Limb (tissue), 2 donors: ENCODE data around the gene RPL32.

Source experiments
- DNase-seq, 2 donors: peaks; one replicate each; pipeline ENCODE4 v3.0.0-alpha.2; 2016; ENCODE audit errors: extremely low spot score in 2 of 2

RPL32 gene

DNA sequence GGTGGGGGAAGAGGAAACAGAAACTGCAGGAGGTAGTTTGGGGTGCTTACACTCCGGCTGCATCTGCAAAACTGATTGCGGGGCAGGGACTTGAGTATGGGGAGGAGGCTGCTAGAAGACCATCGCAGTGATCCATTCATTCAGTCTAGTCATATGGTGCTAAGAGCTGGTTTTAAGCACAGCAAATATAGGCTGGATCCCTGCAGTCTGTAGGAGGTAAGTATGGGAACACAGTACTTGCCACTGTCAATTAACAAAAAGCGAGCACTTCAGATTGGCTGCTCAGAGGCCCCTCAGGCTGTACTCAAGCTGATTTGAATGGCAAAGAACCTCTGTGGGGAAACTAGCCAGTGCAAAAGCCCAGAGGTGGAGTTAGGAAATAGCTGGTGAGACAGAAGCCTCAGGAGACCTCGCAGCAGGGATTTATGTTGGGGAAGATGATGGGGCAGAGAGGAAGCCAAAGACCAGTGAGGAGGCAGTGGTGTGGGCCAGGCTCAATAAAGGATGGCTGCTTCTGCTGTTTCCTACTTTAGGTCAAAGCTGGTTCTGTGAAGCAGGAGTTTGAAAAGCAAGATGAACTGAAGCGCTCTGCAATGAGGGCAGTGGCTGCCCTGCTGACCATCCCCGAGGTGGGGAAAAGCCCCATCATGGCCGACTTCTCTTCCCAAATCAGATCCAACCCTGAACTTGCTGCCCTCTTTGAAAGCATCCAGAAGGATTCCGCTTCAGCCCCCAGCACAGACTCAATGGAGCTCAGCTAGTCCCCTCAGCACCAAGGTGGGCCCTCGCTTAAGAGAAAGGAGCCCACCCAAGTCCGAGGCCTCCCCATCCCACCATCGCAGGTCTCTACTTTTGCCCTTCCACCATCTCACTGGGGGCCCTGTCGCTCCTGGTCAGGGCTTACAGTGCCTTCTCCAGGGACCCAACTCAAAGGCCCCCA lies 7.9 kb downstream of the RPL32 start:
- no peak for DNase-seq

DNA sequence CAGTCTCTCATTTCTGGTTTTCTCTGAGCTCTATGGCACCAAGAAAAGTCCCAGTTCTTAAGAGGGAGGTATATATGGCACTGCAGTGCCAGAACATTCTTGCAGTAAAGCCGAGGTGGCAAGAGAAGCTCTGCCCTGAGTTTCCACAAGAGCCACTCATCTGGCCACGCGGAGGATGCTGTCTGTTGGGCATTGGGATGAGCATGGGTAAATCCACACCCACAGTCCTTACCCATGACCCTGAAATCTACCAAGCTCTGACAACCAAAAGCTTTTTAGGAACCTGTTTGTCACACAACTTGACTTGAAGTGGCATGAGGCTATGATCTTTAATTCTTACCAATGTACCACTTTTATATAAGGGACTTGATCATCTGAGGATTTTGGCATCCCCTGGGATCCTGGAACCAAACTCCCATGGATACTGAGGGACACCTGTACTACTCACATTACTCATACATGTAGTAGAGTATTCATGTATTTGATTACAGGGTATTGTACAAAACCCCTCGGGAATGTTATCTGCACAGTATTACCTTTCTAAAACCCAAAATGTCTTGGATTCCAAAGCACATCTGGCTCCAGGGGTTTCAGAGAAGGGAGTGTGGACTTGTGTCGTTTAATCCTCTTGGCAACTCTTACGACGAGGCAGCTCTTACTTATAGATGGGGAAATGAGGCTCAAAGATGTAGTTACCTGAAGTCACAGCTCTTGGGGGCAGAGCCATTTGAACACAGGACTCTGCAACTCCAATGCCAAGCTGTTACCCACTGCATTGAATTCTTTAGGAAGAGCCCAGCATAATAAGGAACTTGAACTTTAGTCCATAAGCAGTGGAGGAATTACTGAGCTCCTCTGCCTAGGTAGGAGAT lies 8.8 kb downstream of the RPL32 start:
- no peak for DNase-seq

DNA sequence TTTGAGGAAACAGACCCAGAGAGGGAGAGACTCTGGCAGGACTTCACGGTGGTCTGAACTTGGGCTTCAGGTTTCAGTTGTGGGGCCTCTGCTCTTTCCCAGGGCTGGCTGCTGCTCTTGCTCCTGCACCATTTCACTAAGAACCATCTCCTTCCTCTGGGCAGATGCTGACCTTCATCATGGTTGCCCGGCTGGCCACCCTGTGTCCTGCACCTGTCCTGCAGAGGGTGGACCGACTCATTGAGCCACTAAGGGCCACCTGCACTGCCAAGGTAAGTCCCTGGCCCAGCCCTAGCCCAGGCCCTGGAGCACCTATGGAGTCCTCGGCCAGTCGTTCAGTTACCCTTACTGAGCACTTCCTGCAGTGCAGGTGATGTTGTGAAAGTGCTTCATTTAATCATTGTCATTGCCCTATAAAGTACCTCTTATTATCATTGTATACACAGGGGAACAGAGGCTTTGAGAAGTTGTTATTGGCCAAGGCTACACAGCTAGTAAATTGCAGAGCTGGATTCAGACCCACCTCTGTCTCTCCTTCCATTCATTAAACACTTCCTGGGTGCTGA lies 10.0 kb downstream of the RPL32 start:
- no peak for DNase-seq

DNA sequence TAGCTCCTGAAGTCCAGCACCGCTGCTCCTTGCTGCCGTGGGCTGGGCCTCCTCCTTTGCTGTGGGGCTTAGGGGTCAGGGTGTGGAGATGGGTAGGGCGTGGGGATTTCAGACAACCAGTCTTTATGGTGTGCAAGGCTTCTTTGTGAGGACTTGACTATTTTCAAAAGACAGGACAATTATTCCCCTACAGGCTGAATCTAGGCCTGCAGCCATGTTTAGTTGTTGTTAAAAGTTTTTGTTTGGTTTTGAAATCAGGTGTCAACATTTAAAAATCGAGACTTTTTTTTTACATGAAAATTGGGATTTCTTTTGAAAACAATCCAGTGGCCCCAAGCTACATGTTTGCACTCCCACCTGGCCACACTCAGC lies 10.6 kb downstream of the RPL32 start:
- DNase-seq, result no peak

DNA sequence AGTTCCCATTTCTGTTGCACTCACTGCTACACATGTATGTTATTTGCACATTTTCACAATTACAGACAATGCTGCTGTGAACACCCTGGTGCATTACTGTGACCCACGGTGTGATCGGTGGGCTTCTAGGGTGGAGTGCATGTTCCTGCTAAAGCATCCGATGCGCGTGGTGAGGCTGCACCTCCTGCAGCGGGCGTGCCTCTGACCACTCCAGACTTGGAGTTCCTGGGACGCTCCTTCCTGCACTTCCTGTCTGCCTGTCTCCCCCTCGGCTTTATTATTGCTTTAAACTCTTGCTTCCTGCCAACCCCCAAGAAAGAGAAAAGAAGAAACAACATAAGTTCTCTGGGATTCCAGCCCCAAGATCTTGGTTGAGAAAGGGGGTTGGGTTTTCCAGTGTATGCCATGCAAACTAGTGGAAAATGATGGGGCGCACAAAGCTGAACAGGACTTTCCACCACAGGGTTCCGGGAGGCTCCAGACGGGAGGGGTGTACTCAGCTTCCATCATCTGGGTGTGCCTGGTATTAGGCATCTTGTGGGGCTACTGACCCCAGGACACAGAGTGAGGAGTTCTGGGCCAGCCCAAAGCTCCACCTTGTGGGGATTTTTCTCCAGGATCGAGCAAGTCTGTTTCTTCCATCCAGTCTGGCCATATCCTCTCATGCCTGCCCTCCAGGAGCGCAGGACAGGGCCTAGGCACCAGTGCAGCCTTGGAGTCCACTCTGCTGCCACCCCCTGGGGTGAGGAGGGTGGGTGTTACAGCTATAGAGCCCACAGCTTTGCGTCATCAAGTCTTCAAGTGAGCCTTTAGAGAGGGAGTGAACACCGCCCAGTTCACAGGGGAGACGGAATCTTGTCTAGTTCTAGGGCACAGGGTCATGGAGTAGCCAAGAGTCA lies 11.2 kb downstream of the RPL32 start:
- DNase-seq, result no peak

DNA sequence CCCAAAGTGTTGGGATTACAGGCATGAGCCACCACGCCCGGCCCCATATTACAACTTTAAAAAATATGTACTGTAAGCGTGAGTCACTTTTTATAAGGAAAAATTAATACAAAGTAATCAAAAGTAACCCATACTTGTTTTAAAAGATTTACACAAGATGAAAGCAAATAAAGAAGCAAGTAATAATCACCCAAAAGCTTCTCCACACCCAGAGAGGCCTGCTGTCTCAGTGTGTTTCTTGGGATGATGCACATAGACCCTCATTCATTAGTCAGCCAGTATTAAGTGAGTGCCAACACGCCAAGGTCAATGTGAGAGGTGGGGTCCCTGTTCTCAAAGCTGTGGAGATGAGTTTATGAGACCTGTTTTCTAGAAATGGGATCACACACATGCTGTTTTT lies 12.0 kb downstream of the RPL32 start:
- no peak for DNase-seq

DNA sequence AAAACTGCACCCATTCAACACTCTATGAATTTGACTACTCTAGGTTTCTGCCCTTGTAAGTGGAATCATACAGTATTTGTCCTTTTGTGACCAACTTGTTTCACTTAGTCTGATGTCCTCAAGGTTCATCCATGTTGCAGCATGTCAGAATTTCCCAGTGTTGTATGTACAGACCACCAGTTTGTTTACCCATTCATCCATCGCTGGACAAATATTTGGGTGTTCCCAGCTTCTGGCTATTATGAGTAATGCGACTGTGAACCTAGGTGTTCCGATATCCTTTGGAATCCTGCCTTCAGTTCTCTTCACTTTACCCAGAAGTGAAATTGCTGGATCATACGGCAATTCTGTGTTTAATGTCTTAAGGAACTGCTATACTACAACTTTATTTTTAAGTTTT lies 12.6 kb downstream of the RPL32 start:
- DNase-seq, result no peak

DNA sequence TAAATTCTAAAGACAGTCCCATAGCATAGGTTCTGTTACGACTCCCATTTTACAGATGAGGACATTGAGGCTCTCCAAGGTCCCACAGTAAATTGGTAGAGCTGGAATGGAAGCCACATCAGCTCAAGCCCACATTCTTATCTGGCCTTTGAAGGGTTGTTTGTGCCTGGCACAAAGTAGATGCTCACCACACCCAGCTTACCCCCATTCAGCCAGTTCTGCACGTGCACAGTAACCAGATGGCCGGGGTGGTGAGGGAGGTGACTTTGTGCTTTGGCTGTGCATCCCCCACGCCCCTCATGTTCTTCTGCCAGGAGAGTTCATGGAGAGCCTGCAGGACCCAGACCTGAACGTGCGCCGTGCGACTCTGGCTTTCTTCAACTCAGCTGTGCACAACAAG lies 16.2 kb downstream of the RPL32 start:
- no peak for DNase-seq

DNA sequence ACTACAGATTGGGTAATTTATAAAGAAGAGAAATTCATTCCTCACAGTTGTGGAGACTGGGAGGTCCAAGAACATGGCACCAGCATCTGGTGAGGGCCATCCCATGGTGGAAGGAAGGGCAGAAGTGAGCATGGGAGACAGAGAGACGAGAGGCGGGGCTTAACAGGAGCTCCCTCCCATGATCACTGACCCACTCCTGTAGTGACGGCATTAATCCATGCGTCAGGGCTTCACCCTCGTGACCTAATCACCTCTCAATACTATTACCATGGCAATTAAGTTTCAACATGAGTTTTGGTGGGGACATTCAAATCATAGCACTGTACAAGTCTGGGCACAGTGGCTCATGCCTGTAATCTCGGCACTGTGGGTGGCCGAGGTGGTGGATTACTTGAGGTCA lies 17.1 kb downstream of the RPL32 start:
- DNase-seq, result no peak

DNA sequence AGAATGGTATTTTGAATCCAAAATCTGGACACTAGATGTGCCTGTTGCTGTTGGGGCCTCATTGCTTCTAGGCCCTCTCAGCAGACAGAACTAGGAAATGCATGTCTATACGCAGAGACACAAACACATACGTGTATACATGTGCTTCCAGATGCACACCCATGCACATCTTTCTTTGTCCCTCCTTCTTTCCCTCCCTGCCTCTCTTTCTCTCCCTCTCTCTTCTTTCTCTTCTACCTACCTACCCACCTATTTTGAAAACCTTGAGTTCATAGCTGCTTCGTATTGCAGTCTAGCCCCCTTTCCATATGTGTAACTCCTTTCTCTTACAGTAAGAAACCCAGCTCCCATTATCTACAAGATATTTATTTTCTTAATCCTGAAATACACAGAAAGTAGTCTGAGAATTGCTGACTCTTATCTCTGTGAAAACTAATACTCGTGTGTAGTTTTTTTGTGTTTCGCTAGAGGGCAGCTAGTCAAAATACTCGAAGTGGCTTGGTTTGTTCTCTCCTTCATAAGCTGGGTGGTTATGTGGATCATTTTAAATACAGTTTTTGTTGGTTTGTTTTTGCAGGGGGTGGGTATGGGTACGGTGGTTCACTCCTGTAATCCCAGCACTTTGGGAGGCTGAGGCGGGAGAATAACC lies 18.5 kb downstream of the RPL32 start:
- no peak for DNase-seq

DNA sequence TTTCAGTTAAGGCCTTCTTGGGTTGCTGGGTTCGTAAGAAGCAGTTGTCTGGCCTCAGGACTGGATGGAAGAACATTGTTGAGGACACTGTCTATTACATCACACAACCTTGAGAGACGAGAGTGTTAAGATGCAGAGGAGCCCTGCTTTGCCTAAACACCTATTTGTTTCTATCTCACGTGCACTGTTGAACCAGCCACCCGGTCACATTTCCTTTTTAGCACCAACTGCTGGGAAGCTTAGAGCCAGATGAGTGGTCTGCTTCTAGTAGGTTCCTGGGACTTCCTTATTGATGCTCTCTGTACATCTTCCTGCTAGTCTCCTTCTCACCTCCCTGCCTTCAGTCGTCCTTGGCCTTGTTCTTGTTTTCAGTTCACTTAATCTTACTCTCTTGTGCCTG lies 22.6 kb downstream of the RPL32 start:
- no peak for DNase-seq

DNA sequence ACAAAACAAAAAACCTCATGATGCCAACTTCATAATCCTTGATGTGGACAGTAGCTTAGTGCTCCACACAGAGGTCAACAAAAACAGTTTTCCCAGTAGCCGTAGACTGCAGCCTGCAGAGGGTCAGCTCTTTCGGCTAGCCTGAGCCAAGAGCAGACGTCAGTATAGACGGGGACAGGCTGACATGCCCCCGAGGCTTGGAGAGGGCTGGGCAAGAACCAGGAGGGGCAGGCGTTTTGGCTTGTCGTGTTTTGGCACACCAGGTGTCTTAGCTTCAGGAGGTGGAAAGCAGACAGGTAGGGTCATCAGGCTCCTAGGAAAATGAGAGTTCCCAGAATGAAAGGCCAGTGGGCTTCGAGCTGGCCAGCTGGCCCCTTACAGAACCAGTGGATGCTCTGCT lies 23.1 kb downstream of the RPL32 start:
- DNase-seq, result no peak

DNA sequence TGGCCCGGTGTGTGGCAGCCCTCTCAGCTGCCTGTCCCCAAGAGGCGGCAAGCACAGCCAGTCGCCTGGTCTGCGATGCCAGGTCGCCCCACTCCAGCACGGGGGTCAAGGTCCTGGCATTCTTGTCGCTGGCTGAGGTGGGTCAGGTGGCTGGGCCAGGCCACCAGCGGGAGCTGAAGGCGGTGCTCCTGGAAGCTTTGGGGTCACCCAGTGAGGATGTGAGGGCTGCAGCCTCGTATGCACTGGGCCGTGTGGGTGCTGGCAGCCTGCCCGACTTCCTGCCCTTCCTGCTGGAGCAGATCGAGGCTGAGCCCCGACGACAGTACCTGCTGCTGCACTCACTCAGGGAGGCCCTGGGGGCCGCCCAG lies 24.0 kb downstream of the RPL32 start:
- DNase-seq, result no peak

DNA sequence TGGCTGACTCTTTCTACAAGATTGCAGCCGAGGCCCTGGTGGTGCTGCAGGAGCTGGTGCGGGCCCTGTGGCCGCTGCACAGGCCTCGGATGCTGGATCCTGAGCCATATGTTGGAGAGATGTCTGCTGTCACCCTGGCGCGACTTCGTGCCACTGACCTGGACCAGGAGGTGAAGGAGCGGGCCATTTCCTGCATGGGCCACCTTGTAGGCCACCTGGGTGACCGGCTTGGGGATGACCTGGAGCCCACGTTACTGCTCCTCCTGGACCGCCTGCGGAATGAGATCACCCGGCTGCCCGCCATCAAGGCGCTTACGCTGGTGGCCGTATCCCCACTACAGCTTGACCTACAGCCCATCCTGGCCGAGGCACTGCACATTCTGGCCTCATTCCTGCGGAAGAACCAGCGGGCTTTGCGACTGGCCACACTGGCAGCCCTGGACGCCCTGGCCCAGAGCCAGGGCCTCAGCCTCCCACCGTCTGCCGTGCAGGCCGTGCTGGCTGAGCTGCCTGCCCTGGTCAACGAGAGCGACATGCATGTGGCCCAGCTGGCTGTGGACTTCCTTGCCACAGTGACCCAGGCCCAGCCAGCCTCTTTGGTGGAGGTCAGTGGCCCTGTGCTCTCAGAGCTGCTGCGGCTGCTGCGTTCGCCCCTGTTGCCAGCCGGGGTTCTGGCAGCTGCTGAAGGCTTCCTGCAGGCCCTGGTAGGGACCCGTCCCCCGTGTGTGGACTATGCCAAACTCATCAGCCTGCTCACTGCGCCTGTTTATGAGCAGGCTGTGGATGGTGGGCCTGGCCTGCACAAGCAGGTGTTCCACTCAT lies 24.6 kb downstream of the RPL32 start:
- DNase-seq, result no peak

DNA sequence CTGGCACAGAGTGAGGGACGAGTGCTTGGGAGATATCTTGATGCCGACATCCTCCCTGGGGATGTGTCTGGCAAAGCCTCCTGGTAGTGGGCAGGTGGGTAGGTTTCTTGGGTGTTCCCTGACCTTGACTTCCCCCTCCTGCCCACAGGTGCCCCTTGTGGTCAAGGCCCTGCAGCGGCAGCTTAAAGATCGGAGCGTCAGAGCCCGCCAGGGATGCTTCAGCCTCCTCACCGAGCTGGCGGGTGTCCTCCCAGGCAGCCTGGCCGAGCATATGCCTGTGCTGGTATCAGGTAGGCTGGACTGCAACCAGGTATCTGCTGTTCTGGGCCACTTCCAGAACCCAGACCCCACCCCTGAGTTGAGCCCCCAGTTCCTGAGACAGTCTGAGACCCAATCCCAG lies 25.6 kb downstream of the RPL32 start:
- DNase-seq, result no peak

DNA sequence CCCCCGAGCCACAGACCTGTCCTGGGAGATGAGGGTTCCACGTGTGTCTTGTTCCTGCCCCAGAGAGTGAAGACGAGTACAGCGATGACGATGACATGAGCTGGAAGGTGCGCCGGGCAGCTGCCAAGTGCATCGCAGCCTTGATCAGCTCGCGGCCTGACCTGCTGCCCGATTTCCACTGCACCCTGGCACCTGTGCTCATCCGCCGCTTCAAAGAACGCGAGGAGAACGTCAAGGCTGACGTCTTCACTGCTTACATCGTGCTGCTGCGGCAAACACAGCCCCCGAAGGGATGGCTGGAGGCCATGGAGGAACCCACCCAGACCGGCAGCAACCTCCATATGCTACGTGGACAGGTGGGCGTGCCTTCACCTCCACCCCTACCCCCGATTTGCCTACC lies 26.3 kb downstream of the RPL32 start:
- DNase-seq, result no peak

DNA sequence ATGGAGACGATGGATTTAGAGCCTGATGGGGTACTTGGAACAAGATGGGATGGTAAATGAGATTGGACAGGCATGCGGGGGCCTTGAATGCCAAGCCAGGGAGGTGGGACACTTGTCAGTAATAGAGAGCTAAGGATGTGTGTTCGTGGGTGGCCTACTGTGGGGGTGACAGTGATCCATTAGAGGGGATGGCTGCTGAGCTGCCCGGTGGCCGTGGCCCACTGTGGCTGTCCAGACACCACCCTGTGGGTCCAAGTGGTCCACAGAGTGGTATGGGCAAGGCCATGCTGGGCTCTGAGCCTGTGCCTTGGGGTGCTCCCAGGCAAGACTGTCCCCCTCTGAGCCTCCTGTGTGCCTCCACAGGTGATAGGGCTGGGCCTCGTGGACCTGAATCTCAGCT lies 27.4 kb downstream of the RPL32 start:
- no peak for DNase-seq

DNA sequence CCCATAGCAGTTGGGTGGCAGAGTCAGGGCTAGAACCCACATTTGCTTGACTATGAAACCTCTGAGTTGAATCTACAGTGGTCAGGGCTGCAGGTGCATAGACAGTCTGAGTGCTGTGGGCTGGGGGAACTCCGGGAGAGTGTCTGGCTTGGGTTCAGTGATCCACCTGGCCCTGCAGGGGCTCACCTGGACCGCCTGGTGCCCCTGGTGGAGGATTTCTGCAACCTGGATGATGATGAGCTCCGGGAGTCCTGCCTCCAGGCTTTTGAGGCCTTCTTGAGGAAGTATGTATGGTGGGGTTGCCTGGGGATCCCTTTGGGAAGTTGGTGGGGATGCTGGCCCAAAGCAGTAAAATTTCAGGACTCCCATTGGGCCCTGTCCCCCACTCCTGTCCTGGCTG lies 28.6 kb downstream of the RPL32 start:
- no peak for DNase-seq

DNA sequence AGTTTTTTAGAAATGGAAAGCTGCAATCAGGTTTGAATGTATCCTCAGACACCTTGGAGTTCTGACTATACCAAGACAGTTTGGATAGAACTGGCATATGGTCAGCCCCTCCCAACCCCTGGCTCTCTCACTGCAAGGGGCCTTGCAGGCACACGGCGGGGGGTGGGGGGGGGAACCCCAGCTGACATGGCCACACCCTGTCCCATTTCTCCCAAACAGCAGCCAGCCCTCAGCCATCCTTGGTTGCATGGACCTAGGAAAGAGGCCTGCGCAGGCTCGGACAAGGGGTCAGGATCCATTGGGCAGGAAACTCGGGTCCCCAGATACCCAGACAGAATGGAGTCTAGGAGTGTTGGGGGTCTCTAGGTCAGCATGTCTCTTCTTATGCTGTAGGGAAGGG lies 30.4 kb downstream of the RPL32 start:
- no peak for DNase-seq
